ENCODE results near the gene FBXL20.

FBXL20 gene

GRCh38 chr17:39217734-39218369, 183.6 kb downstream of the FBXL20 start:
- Histone ChIP-seq H4K20me1 (ENCODE audit: insufficient read depth, low read length) (no peaks in the 10 kb centered on the region), H3K27ac (ENCODE audit: low read depth, low read length, poor library complexity, severe bottlenecking) (no peak overlapping the region), H3K79me2 (ENCODE audit: insufficient read depth, low read length) (no peaks in the 10 kb centered on the region), H3K9me2 (ENCODE audit: low read depth, low read length) (no peaks in the 10 kb centered on the region), H3F3A (ENCODE audit: insufficient read depth, low read length) (no peaks in the 10 kb centered on the region), H3K9me3 (ENCODE audit: low read length) (no peaks in the 10 kb centered on the region), H2AFZ (ENCODE audit: low read length) (no peak overlapping the region), H3K4me2 (ENCODE audit: low read length) (no peak overlapping the region), H3K9ac (ENCODE audit: low read length) (no peak overlapping the region), H3K27me3 (ENCODE audit: insufficient read depth, low read length) (peaks cover 5% of the 10 kb centered on the region; the same call in 1 of the 2 replicates), H3K4me1 (ENCODE audit: insufficient read depth, low read length, severe bottlenecking) (no peaks in the 10 kb centered on the region), H3K4me3 (ENCODE audit: low read depth, low read length, poor library complexity, severe bottlenecking) (no peak overlapping the region), H3K36me3 (ENCODE audit: insufficient read depth, low read length) (no peaks in the 10 kb centered on the region)
- TF ChIP-seq EZH2 (IDR thresholded peaks at IDR 0.05; ENCODE audit: borderline replicate concordance, low read length), result no peak
- TF ChIP-seq, protein P1, sequence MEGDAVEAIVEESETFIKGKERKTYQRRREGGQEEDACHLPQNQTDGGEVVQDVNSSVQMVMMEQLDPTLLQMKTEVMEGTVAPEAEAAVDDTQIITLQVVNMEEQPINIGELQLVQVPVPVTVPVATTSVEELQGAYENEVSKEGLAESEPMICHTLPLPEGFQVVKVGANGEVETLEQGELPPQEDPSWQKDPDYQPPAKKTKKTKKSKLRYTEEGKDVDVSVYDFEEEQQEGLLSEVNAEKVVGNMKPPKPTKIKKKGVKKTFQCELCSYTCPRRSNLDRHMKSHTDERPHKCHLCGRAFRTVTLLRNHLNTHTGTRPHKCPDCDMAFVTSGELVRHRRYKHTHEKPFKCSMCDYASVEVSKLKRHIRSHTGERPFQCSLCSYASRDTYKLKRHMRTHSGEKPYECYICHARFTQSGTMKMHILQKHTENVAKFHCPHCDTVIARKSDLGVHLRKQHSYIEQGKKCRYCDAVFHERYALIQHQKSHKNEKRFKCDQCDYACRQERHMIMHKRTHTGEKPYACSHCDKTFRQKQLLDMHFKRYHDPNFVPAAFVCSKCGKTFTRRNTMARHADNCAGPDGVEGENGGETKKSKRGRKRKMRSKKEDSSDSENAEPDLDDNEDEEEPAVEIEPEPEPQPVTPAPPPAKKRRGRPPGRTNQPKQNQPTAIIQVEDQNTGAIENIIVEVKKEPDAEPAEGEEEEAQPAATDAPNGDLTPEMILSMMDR (IDR thresholded peaks at IDR 0.05; ENCODE audit: low read length), result no peak

DNA sequence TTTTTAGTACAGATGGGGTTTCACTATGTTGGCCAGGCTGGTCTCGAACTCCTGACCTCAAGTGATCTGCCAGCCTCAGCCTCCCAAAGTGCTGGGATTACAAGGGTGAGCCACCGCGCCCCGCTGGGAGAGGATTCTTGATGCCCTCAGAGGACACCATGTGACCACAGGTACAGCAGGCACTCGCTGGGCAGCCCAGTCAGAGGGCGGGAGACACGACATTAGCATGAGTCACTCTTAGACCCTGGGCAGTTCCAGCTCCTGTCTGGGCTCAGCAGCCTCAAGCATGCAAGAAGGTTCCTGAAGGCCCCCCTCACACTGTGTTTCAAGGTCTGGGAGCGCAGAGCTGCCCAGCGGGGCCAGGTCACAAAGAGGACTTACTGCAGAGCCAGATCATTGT, 187.6 kb downstream of the FBXL20 start:
- H3F3A ChIP-seq (ENCODE audit: insufficient read depth, low read length), result no peaks in the 10 kb centered on the region
- H3K27me3 ChIP-seq (ENCODE audit: insufficient read depth, low read length), result peaks cover 12% of the 10 kb centered on the region
- no peak overlapping the region for H3K4me3 ChIP-seq (ENCODE audit: low read depth, low read length, poor library complexity, severe bottlenecking)
- no peak overlapping the region for H3K27ac ChIP-seq (ENCODE audit: low read depth, low read length, poor library complexity, severe bottlenecking)
- no peaks in the 10 kb centered on the region for H3K79me2 ChIP-seq (ENCODE audit: insufficient read depth, low read length)
- H3K9me3 ChIP-seq (ENCODE audit: low read length), result no peaks in the 10 kb centered on the region
- H3K36me3 ChIP-seq (ENCODE audit: insufficient read depth, low read length), result no peaks in the 10 kb centered on the region
- peaks cover 14% of the 10 kb centered on the region for H3K4me1 ChIP-seq (ENCODE audit: insufficient read depth, low read length, severe bottlenecking)
- no peaks in the 10 kb centered on the region for H3K9me2 ChIP-seq (ENCODE audit: low read depth, low read length)
- no peak overlapping the region for H3K9ac ChIP-seq (ENCODE audit: low read length)
- H2AFZ ChIP-seq (ENCODE audit: low read length), result no peak overlapping the region
- no peak overlapping the region for H3K4me2 ChIP-seq (ENCODE audit: low read length)
- no peaks in the 10 kb centered on the region for H4K20me1 ChIP-seq (ENCODE audit: insufficient read depth, low read length)
- TF ChIP-seq, protein P1 (IDR thresholded peaks at IDR 0.05; ENCODE audit: low read length), result no peak
- TF ChIP-seq EZH2 (IDR thresholded peaks at IDR 0.05; ENCODE audit: borderline replicate concordance, low read length), result no peak

DNA sequence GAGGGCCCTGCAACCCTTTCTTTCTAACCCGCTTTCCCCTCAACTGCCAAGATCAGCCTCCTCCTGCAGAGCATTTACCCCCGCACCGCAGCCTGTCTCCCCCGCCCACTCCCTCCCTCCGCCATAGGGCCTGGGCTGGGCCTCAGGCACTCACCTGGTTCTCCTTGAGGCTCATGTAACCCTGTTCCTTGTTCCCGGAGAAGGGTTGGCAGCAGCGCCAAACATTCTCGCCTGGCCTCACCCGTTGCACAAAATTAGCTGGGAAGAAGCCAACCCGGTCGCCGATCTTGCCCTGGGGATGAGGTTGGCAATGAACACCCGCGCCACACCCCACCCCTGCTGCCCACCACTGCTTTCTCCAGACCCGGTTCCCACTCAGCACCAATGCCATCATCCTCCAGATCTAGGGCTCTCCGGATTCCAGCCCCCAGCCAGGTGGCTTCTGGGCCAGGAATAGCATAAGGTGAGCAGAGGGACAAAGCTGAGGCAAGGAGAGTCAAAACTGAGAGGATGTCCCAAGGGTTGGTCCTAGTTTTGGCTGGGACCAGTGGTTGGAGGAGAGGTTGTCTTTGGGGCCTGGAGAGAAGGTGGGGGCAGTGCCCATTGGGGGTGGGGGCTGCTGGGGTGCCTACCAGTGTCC, 188.5 kb downstream of the FBXL20 start:
- no peak overlapping the region for H2AFZ ChIP-seq (ENCODE audit: low read length)
- H3K27me3 ChIP-seq (ENCODE audit: insufficient read depth, low read length), result peaks cover 12% of the 10 kb centered on the region
- H3K9me3 ChIP-seq (ENCODE audit: low read length), result no peaks in the 10 kb centered on the region
- H3F3A ChIP-seq (ENCODE audit: insufficient read depth, low read length), result peaks cover 7% of the 10 kb centered on the region; the same call in 1 of the 2 replicates
- no peaks in the 10 kb centered on the region for H4K20me1 ChIP-seq (ENCODE audit: insufficient read depth, low read length)
- H3K9ac ChIP-seq (ENCODE audit: low read length), result no peak overlapping the region
- no peaks in the 10 kb centered on the region for H3K9me2 ChIP-seq (ENCODE audit: low read depth, low read length)
- H3K4me1 ChIP-seq (ENCODE audit: insufficient read depth, low read length, severe bottlenecking), result peaks cover 23% of the 10 kb centered on the region
- H3K79me2 ChIP-seq (ENCODE audit: insufficient read depth, low read length), result no peaks in the 10 kb centered on the region
- H3K4me2 ChIP-seq (ENCODE audit: low read length), result no peak overlapping the region
- no peaks in the 10 kb centered on the region for H3K36me3 ChIP-seq (ENCODE audit: insufficient read depth, low read length)
- no peak for TF ChIP-seq EZH2 (IDR thresholded peaks at IDR 0.05; ENCODE audit: borderline replicate concordance, low read length)
- TF ChIP-seq, protein P1 (IDR thresholded peaks at IDR 0.05; ENCODE audit: low read length), result no peak
- no peak overlapping the region for H3K4me3 ChIP-seq (ENCODE audit: low read depth, low read length, poor library complexity, severe bottlenecking)
- no peak overlapping the region for H3K27ac ChIP-seq (ENCODE audit: low read depth, low read length, poor library complexity, severe bottlenecking)

Measured in OCI-LY1 (cell line).